ENCODE results near the gene ANK2.
"Not testable (repeated sequence)": the region's sequence is repeated elsewhere in the genome, so short reads cannot be mapped to it uniquely, and the experiment has no call there.

ANK2 gene

DNA sequence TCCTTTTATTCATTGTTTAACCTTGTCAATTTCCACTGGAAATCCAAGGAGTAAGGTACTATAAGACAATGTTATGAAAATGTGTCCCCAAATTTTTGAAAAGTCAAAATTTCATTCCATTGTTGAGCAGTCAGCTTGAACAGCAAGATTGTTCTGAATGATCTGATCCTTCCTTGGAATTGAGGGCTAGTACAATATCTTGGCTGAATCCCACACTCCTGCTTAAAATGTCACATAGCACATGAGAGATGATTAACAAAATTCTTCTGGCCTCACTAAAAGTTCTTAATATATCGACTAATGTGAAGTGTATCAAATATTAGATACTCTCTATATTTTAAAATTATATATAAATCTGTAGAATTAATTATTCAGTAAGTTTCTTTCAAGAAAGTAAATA, 104.8 kb downstream of the ANK2 start:
- no peak for DNase-seq

DNA sequence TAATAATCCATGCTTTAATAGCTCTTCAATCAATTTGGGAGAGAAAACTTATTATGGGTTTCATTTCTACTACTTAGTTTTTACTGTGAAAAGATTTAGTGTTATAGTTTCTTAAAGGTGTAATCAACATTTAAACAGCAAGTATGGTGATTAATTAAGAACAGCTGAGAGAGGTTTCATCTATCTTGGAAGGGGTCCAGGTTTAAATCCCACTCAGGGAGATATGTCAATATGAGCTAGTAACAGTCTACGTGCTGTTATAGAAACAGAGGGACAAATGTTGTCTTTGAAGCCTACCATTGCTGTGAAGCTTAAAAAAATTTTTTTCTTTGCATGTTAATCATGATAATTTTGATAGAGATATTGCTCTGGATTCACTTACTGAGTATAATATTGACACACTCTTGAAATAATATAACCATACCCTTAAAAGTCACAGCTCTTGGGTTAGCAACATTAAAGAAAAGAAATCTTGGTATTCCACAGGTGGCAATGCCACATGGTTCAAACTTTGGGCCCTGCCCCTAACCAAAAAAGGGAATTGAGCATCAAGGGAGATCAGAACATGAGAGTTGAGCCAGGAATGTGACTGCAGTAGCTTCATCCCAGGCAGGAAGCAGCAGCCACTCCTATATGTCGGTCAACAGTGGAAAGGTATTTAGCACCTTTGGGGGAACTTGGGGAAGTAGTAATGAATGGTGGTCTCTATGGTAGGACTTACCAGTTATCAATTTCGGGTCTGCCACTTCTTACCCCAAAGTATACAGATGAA, 107.8 kb downstream of the ANK2 start:
- no peak for DNase-seq

GRCh38 chr4:113159942-113160545, 110.6 kb downstream of the ANK2 start:
- DNase-seq: no peak

- DNase-seq: no peak
Measured at GRCh38 chr4:113160548-113160947, 111.1 kb downstream of the ANK2 start.

- no peak for DNase-seq
Measured at GRCh38 chr4:113162089-113162488, 112.6 kb downstream of the ANK2 start.

DNA sequence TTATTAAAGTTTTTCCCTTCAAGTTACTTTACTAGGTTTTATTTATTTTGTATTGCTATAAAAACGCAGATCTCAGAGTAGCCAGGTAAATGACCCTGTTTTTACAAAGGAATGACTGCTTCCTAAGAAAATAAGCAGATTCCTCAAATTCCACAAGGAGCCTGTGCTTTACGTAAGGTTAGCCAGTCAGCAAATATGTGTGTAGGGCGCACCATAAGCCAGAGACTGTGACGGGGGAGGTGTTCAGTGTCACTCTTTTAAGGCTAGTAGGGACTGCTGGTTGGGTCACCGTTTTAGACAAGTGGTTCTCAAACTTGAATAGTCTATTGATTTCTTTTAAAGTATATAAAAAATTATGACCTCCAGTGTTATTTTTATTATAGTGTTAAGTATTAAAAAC, 119.9 kb downstream of the ANK2 start:
- no peak for DNase-seq

DNA sequence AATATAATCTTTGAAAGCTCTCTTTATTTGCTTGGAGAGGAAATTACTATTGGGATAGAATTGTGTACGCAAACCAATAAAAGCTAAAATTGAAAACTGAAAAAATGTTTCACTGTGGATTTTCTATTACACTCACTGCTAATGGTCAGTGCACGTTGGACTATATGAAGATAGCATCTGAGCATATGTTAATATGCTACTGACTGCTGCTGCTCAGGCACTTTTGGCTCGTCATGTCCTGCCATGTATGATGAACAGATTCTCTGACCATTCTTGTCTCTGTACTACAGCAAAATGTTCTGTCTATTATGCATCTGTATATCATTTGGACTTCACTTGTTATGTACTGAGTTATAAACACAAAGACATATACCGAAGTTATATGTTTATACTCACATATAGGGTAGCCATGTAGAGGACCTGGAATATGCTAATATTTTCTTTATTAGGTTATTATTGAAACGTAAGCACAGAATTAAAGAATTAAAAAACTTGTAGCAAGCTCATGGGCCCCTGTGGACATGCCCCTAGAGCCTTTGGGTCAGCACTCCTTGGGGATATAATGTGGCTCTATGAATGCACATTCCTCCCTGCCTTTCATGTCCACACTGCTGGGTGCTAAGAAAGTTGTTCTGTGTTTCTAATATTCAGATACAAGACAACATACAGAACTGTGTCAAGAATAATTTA, 120.8 kb downstream of the ANK2 start:
- DNase-seq: no peak

DNA sequence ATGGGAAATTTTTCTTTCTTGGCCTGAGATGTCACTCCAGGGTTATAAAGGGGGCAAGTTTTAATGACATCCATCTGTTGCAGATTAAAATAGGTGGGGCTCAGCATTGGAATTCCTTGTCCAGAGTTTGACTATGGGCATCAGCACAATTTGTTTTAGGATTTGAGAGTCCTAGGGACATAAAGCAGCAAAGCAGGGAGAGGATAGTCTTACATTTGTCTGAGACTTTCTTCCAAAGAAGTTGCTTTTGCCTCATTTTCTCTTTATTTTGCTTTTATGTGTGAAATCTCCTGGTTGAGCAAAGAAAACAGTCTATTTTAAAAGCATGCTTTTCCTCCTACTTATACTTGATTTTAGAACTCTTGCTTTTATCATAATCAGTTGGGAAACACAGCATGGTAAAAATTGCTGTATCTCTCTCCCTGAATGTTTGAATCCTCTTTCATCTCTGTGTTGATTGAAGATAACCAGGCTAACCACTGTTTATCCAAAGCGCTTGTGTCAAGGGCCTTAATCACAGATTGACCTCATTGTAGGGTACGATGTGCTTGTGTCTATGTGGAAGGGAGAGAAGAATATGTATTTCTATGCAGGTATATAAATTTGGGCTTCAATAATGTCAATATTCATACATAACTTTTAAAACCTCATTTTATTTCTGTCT, 121.5 kb downstream of the ANK2 start:
- no peak for DNase-seq

- DNase-seq: no peak
Measured at GRCh38 chr4:113173126-113173792, 123.8 kb downstream of the ANK2 start.

DNA sequence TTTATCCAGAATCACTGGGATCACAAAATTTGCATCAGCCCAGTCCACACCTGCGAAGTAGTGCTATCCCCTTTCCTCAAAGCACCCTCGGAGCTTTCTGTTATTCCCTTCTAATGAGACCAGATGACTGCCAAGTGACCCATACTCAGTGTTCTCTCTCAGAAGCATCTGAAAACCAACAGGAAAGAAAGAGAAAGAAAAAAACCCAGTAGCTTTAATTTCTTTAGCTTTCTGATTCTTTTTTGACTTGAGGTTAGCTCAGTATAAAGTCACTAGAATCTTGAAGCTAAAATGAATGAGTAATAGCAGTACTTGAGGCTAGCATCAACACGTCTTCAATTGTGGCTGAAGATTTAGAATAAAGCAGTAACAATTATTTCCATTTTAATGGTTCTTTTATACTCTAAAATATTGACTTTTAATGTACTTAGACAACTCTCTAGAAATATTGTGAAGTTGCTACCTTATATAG, 124.4 kb downstream of the ANK2 start:
- DNase-seq: no peak

DNA sequence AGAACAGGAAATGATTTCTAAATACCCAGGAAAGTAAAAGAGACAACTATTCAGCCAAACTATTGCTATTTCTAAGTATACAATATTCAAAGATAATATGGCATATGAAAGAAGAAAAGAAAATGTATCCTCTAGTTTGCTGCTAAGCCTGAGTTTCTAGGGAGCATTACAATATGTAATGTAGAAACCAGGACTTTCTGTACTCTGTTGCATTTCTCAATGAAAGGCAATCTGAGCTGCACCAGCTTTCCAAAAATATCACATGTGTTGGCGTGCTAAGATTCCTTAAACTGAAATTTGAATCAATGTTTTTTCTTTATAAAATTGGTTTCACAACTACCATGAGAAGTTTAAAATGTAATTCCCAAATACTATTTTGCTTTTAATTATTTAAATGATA, 129.6 kb downstream of the ANK2 start:
- DNase-seq: no peak

DNA sequence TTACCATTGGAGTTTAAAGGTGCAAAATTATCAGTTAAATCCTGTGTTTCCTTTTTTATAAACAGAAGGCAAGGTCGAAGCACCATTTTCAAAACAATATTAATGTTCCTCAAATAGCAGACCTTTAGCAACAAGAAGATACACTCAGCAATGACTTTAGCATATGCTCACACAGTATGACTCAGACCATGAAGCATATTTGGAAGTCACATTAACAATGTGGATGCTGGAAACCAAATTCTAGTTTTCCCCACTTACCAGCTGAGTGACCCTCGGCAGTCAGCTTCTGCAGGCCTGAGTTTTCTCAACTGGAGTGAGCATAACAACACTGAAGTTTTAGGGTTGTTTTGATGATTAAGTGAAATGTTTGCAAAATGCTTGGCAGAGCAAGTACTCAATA, 130.5 kb downstream of the ANK2 start:
- DNase-seq: no peak

DNA sequence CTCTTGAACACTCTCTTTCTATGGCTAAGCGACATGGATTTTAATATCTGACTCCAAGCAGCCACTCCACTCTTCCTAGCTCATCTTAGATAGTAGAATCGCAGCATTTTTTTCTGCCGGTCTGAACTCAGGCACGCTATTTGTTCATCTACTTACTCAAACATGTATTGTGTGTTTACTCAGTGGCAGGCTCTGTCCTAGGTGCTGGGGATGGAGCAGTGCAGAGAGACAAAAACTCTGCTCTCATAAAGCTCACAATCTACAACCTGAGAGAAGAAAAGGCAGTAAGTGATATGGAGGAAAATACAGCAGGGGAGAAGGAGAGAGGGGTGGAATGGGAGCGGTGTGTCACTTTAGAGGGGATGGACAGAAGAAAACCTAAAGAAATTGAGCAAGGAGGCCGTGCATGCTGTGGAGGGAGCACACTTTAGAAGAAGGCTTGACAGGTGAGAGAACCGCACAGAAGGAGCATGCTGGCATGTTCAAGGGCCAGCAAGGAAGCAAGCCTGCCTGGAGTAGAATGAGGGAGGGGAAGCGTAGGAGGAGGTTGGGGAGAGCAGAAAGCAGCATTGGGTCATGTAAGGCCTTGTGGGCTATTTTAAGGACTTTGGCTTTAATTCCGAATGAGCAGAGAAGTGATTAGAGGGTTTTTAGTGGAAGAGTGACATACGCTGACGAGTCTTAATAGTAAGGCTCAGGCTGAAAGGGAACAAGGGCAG, 132.0 kb downstream of the ANK2 start:
- DNase-seq: no peak

GRCh38 chr4:113183032-113183605, 133.7 kb downstream of the ANK2 start:
- no peak for DNase-seq

DNA sequence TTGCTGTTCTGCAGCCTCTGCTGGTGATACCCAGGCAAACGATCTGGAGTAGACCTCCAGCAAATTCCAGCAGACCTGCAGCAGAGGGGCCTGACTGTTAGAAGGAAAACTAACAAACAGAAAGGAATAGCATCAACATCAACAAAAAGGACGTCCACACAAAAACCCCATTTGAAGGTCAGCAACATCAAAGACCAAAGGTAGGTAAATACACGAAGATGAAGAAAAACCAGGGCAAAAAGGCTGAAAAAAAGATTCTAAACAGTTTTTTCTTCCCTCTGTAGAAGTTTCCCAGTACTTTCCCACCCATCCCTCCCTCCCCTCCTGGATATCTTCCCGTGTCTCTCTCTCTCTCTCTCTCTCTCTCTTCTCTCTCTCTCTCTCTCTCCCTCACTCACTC, 136.8 kb downstream of the ANK2 start:
- not testable (repeated sequence) for DNase-seq

DNA sequence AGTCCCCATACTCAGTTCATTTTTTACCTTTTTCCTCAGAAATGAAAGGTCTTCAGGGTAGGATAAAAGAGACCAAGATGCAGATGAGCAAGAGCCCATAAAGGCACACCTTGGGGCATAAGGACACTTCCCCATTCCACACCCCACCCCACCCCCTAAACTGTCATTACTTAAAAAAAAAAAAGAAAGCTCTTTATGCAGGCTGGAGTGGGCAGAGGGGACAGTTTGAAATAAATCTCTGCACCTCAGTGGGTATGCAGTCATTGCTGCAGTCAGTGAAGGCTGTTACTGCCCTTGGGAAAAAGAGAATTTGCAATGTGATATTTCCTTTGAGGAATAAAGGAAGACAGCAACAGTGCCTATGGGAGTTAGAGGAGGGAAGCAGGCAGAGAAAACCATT, 137.5 kb downstream of the ANK2 start:
- DNase-seq: no peak

DNA sequence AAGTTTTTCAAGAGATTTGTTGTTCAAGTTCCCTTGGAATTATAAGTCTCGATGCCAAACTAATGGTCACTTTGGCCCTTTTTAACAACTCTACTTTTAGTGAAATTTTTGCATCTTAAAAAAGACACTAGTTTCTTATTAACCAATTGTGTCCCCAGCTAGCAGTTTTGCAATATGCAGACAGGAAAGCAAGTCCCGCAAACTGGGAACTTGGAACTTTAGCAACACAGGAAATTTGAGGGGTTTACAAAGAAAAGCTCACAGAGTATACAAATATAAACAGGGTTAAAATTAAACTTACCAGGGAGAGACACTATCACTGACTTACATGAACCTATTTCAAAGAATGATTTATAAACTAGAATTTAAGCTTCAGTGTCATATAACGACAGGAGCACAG, 137.9 kb downstream of the ANK2 start:
- no peak for DNase-seq

DNA sequence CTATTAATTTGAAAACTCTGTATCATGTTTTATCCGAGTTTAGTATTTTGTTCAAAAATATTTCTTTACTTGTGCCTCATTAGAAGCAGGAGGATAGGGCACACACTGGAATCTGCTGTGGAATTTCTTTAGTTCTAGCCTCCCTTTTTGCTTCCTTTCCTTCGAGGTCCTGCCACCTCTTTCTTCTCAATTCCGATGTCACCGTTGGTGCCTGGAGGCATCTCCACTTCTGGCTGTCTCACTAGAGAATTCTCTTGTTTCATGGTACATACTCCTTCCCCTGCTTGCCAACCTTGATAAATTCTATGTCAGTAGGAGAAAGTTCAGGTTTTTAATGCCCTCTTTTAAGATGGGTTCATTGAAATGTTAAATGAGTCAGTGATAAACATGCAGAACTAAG, 140.1 kb downstream of the ANK2 start:
- DNase-seq: no peak

GRCh38 chr4:113209153-113209552, 159.7 kb downstream of the ANK2 start:
- DNase-seq: no peak

- DNase-seq: no peak
Measured at GRCh38 chr4:113209652-113210320, 160.3 kb downstream of the ANK2 start.

GRCh38 chr4:113212613-113213012, 163.2 kb downstream of the ANK2 start:
- DNase-seq: no peak
